HG03439 (cell line): ENCODE results near the gene JARID2.

Experiments
- ATAC-seq: cut with Tn5 transposase; IDR thresholded peaks from one replicate; pipeline ENCODE4 v1.9.1; 2021; ENCODE audit warnings: mild to moderate bottlenecking, moderate library complexity; ENCODE audit not compliant: unreplicated experiment

The JARID2 gene

DNA sequence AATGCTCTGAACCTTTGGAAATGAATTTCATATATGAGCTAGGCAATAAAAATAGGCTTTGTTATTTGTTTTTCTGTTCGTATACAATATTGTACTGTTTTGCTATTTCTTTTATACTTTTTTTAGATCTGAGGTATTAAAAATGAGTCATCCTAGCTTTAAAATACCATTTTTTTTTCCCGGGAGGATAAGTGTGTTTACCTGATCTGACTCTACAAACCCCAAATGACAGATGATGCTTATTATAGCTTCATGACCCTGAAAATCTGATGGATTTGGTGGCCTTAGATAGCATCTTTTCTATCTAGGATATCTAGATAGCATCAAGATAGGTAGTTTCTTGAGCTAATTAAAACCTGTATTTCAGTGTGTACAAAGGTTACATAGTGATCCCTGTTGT lies 210.6 kb downstream of the JARID2 start:
- no peak for ATAC-seq

DNA sequence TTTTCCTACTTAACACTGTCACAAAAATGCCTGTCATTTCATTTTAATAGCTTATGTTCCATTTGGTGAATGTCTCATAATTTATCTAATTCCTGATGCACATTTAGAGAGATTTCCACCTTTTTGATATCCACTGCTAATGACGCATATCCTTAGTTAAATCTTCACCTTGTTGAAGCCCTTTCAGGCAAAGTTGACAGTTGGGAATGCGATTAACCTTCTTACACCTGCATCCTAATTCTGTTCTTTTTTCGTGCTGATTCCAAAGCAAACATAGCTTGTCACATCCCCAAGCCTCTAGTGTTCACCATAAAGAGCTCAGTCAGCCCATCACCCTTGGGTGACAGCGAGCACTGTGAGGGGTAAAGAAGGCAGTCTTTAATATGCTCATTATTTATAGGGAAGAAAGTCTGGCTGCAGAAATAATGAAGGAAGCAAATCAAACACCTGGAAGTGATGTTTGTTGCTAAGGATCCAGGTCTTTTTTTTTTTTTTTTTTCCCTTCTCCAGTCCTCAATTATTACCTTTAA lies 211.3 kb downstream of the JARID2 start:
- no peak for ATAC-seq

DNA sequence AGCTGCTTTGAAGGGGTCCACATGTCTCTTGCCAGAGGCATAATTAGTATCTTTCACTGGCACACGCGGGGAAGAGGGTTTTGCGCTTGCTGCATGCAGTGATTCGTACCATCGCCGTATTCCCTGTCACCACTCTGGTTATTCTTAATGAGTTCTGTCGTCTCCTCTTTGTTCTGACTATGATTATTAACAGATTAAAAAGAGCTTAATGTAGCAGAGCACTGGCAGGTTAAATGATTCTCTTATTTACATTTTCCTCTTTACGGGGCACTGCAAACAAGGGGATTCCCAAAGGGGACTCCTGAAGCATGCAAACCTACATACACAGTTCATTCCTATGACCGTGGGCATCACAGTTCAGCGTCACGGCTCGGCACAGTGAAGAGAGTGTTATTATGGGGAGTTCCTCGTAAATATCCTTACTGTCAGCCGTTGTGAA lies 212.2 kb downstream of the JARID2 start:
- ATAC-seq: peak; percentile 51

DNA sequence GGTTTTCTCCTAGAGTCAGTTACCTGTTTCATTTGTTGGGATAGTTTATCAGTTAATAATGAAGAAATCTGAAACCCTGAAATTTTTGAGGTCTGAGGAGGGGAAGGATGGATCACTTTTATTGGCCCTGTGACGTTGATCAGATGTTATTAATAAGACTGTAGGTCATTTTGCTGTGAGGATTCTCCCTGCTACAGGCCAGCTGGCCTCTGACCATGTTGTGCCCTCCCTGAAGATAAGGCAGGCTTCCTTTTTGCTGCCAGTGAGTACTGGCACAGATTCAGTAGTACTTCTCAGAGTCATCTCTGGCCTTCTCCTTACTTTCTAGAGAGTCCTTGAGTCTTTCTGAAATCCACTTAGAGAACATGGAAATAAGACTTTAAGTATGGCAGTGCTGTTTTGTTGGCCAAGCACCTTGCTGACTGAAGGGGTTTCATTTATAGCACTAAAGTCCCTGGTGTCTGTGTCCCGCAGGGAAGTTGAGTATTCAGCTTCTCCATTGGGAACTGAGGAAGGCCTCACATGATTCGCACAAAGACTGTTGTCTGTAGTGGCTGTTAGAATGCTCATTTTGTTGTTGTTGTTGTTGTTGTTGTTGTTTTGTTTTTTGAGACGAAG lies 214.3 kb downstream of the JARID2 start:
- ATAC-seq: no peak

DNA sequence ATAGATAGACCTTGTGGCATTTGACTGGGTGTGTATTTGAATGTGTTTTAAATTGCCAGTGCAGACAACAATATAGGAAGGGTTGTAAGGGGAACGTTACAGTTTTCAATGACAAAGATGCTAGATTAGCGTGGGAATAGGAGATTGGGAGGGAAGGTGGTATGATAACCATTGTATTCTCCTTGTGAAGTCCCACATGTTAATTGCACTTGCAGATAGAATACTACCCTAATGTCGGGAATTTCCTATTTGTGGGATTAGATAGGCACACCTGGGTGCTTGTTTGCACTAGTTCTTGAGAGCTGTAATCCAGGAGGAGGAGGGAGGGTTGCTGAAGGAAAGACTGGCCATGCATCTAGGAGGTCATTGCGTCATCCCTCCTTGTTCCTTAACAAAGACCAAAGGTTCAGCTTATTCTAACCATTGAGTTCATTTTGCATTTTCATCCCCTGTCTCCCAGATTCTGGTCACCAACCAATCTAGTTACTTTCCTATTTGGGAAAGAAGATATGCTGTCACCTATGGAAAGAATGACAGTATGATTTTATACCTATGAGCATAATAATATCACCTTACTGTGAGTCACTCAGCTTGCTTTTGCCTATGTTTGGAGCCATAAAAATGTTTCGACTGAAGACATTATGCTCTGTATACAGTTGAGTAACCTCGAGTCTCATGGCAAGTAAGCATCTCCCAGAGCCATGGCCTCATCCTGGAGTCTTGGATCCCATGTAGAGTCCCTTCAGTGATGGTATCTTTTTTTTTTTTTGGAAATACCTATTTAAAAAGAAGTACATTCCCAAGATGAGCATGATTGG lies 215.5 kb downstream of the JARID2 start:
- no peak for ATAC-seq

DNA sequence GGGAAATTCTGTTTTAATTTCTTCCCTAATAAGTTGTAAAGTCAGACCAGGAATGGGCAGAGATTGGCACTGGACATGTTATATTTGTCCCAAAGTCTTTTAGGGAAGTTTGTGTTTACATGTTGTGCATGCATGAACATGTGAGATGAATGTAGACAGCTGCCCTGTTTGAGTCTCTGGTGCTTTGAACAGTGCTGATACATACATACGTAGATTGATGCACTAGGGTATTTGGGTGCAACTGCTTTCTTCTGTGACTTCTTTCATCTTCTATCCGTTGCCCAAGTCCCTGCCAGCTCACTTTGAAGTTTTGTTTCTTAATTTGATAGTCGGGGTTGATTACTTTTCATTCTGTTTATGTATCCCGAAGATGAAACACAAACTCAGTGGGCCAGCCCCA lies 216.4 kb downstream of the JARID2 start:
- ATAC-seq: no peak

DNA sequence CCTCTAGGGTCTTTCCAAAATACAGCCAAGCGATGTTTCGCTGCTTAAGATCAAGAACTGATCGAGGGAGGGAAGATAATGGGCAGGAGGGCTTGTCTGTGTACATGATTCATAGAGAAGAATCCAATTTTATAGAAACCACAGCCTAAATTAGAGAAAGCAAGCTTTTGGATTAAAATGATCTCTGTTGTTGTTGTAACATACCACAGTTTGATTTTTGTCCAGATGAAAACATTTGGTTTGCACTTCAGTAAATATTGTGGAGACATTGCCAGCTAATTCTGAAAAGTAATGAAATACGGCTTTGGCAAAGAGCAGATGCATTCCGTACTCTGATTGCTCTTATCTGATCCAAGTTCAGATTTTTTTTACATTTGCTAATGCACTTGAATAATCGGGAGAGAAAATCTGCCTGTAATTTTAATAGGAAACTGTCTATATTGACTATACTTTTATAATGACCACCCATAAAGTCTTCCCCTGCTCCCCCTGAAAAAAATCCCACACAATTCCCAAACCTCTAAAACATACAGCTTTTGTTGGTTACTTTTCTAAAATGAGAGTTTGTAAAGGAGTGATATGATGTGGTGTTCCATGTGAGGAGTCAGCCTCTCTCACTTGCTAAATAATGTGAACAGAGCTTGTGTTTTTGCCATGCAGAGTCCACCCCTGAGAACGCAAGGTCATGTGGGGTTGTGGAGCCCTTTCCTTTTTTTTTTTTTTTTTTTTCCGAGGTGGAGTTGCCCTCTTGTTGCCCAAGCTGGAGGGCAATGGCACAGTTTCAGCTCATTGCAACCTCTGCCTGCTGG lies 217.1 kb downstream of the JARID2 start:
- no peak for ATAC-seq

DNA sequence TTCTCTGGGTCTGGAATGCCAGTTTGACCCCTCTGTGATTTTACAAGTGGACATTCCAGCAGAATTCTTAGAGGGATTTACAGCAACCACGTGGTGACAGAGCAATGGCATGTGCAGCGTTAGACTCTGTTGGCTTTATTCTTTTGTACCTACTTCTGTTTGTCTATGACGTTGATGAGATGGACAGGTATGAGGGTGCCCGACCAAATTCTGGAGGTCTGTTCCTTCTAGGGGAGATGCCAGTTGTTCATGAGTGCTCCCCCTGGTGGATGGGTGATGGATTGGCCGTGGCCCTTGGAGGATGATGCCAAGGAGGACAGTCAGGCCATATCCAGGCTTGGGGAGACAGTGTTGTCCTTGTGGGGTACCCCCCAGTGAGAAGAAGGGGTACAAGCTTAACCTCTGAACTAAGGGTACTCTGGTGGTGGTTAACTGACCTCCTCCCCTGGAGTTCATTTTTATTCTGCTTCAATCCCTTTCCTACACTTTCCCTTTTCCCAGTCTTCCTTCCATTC lies 218.4 kb downstream of the JARID2 start:
- no peak for ATAC-seq

DNA sequence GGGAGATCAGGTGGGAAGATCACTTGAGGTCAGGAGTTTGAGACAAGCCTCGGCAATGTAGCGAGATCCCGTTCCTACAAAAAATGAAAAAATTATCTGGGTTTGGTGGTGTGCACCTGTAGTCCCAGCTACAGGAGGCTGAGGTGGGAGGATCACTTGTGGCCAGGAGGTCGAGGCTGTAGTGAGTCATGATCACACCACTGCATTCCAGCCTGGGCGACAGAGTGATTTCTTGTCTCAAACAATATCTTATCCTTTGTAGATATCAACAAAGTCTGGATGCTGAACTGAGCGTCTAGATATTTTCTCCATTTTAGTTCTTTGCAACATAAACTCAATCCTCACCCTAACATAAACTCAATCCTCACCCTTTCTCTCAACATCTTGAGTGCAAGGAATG lies 219.3 kb downstream of the JARID2 start:
- ATAC-seq: no peak

DNA sequence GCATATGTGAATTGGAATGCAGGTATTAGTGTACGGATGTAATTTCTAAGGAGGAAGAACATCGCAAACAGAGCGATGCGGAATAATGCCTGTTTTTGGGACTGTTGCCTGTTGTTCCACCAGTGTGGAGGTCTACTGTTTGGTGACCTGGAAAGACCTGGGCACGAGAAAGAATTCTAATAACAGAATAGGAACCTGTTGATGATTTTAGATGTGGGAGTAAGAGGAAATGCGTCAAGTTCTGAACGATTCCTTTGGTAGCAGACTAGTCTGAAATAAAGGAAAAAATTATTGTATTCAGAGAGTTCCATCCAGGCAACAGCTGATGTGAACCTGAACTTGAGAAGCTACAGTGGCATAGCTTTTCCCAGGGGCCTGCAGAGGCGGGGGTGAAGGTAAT lies 224.9 kb downstream of the JARID2 start:
- no peak for ATAC-seq

DNA sequence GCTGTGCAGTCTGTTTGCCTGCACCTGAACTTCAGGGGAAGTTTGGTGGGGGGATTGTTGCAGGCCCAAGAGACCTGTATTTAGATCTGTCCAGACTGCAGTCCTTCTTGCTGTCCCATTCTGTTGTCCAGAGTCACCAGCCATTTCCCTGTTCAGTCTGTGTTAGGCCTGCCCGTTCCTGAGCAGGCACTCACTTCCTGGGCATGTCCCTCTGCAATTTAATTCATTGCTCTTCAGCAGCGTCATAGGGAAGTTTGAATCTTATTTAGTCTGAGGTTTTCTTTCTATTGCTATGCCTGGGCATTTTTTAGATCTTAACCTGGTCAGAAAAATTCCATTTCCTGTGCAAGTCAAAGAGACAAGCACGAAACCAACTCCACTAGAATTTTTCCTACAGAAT lies 226.8 kb downstream of the JARID2 start:
- ATAC-seq: no peak

DNA sequence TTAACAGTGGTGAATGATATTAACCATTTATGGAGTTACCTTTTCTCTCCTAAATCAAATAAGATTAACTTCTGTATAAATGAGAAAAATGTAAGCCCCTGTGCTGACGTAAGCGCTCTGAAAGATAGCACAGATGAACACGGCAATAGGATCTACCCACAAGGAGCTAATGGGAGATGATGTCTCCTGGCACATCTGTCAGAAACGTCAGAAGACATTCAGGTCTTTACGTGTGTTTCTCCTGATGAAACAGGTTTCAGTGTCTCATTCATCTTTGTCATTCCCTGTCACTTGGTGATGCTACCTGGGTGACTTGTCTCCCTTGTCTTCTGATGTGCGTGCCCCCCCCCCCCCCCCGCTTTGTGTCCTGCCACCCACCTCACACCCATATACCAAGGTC lies 227.3 kb downstream of the JARID2 start:
- ATAC-seq: no peak

DNA sequence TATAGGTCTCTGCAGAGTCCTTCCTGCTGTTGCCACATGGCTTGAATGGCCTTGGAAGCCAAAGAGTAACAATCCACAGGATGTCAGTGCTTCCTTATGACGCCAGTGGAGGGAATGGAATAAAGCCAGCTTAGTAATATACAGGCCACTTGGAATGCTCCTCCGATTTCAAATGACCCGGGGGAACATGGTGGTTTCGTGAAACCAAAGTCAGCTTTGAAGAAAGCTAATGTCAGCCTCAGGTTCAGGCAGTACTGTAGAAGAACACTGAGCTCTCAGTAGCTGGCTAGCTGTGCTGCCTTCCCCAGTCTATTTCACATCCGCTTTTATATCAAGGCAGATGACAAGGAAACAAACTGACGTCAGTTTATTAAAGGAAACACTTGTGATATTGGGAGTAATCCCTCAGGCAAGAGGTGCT lies 227.9 kb downstream of the JARID2 start:
- no peak for ATAC-seq

DNA sequence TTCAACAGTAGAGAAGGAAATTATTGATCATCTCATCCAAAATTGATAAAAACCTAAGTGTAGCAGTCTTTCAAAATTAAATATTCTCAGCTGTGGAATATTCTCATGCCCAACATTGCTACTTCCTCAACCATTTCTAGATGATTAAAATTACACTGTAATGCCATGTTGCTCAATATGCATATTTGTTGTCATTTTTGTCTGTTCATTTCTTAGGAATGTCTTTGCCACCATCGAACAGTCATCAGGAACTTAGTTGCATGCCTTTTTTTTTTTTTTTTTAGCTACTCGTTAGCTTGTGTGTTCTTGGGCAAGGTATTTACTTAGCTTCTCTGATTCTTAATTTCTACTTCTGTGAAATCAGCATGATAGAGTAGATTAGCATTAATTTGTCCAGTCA lies 228.3 kb downstream of the JARID2 start:
- ATAC-seq: no peak

DNA sequence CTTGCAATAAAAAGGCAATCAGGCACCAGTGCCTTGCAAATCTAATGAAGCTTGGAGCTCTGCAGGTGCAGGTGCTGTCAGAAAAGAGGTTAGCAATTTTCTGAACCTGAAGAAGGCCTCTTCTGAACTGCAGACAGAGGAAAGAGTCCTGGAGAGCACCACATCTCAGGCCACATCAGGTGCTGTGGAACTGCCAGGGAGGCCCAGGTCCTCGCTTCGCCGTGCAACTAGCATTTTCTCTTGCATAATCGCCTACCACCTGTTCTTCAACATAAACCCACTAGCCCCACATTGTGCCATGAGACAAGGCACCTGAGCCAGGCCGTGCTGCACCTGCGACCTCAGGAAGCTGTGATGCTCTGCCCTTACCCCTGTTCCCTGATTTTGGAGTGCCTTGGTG lies 229.4 kb downstream of the JARID2 start:
- no peak for ATAC-seq

DNA sequence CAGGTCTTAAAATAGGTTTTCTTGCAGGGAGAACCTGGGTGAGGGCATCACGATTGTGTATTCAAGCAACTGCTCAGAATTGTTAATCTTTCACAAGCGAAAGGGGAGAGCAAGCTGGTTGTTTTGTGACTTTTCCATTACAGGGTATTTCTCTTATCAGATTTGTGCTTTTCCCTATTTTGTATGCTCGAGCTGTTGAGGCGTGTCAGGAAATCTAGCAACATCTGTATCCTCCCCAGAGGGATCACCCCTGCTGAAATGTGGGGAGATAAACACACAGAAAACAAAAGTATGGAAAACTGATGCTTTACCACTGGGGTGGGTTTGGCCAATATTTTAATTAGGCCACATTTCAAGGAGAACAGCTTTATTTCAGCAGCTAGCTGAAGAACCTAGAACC lies 230.0 kb downstream of the JARID2 start:
- no peak for ATAC-seq

DNA sequence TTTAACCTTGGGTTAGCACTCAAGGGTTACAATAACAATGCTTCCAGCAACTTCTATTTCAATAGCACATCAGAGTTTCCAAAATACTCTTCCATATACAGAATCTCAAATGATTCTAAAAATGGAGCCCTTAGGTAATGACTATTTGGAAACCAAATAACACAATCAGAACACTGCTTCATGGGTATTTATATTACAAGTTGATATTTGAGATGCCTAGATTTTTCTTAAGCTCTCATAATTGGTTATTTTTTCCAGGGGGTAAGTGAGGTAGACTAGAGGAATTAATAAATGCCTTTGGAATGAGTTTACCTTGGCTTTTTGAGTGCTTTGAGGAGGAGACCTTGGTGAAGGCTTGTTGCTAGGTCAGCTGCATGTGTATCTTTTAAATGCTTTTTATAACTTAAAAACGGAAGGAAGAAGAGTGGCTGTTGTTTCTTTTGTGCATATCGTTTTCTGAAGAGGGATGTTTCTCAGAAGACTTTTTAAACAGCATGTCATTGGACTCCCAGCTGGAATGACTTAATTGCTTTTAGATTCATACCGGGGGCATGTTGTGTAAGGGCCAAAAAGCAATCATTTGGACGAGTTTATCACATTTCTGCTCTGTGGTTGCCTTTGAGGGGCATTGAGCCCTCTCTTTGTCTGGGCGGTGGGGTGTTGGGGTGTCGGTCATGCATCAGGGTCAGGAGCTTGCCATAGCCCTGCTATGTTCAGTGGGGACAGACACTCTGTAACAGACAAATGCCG lies 230.9 kb downstream of the JARID2 start:
- no peak for ATAC-seq

DNA sequence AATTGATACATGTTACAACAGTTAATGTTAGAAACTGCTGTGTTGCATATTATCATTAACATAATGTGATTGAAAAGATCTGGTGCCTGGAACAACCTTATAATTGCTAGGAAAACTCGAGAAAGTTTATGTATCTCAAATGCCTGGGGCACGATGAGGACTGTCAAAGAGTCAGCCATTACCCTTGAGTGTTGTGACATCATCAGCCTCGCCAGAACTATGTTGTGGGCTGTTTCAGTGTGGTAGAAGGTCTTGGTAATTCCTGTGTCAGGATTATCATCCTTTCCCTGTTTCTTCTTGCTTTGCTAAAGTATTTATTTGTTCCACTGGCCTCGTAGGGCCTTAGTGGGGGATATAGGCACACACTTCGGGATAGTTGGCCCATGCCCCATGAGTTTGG lies 231.9 kb downstream of the JARID2 start:
- no peak for ATAC-seq

DNA sequence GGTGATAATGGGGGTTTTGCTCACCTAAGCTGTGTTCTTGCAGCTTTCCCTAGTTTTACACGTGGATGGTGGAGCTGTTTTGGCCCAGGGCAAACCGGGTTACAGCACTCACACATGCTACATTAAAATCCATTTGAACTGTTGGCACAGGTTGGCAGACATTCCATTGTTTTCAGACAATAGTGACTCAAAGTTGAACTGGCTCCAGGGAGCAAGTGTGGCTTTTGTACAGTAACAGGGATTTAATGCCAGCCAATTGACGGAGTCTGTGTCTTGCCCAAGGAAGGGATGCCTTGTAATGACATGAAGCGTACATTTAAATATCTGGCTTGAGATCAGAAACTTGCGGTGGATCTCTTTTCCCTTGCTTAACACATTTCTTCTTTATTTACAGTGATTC lies 233.9 kb downstream of the JARID2 start:
- no peak for ATAC-seq

DNA sequence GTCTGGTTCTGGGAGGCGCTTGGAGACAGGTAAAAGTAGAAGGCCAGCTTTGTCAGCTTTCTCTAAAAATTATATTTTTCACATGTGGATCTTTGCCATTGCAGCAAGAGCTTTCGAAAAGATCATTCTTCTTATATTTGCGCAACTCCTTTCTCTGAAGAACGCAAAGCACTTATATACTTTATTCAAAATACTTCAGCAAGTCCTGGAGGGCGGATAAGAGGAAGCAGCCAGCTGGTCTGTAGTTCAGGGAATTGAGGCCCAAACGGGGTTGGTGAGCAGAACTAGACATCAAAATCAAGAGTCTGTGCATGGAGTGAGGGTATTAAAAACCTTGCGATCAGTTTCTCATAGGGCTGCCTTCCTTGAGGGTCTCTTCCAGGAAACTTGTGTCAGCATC lies 234.7 kb downstream of the JARID2 start:
- no peak for ATAC-seq
